Measurements from ENCODE around the gene MLLT6.

Gene MLLT6

DNA sequence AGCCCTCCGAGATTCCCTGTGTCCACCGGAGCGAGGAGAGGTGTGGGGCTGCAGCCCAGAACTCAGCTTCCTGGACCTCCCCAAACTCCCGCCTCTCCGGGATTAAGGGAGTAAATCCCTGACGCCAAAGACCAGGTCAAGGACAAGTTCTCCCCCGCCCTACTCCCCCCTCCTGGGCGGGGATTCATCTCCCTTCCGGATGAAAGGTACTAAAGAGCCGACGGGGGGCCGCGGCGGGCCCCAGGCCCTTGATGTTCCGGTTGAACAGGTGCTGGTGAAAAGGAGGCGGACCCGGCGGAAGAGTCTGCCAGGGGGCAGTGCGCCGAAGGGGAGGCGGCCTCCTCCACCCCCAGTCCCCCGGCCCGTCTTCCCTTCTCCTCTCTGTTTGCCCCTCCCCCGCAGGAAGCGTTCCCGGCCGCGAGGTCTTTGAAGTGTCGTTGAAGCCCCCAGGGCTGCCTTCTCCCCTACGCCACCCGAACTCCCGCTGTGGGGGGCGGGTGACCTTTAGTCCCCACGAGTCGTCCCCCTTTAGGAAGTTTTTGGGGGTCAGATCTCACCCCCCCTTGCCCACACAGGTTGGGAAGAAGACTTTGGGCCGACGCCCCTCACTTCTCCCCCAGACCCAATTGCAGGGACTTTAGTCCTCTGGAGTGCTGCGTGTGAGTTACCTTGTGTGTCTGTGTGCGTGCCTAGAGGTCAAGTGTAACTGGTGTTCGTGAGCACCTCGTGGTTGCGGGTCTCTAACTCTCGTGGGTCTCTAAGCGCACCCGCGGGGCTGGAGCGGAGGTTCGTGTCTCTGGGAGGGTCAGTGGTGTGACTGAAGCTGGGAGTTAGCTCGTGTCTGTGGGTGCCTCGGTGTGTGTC, 1.1 kb upstream of the MLLT6 start:
- H3K9me3 ChIP-seq (ENCODE audit: insufficient read depth, low read depth, low read length) = no peaks in the 10 kb centered on the region
- peaks cover 86% of the 10 kb centered on the region for H3K27me3 ChIP-seq (ENCODE audit: insufficient read depth, low read length)
- peaks cover 21% of the 10 kb centered on the region; the same call in 1 of the 2 replicates for H3K4me1 ChIP-seq (ENCODE audit: insufficient read depth, low read length)
- H3K9ac ChIP-seq (ENCODE audit: low read depth, low read length) = peak overlapping the region; percentile 67; the same call in 1 of the 2 replicates
- H3K4me3 ChIP-seq (ENCODE audit: low read length) = peak overlapping the region; percentile 70
- H3K27ac ChIP-seq (ENCODE audit: low read length) = no peak overlapping the region
- no peaks in the 10 kb centered on the region for H3K36me3 ChIP-seq (ENCODE audit: insufficient read depth, low read depth, low read length)

DNA sequence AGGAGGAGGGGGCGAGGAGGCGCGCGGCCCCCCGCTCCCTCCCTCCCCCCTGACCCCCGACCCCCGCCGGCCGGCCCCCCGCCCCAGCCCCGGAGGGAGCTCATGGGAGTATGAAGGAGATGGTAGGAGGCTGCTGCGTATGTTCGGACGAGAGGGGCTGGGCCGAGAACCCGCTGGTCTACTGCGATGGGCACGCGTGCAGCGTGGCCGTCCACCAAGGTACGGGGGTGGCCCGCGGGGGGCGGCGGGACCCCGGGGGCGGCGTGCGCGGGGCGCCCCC, 390 bp downstream of the MLLT6 start:
- H3K4me3 ChIP-seq (ENCODE audit: low read length) = peak overlapping the region; percentile 83; the same call in 1 of the 2 replicates
- H3K4me1 ChIP-seq (ENCODE audit: insufficient read depth, low read length) = peaks cover 21% of the 10 kb centered on the region; the same call in 1 of the 2 replicates
- no peaks in the 10 kb centered on the region for H3K9me3 ChIP-seq (ENCODE audit: insufficient read depth, low read depth, low read length)
- peaks cover 71% of the 10 kb centered on the region for H3K27me3 ChIP-seq (ENCODE audit: insufficient read depth, low read length)
- H3K36me3 ChIP-seq (ENCODE audit: insufficient read depth, low read depth, low read length) = no peaks in the 10 kb centered on the region
- H3K27ac ChIP-seq (ENCODE audit: low read length) = no peak overlapping the region
- H3K9ac ChIP-seq (ENCODE audit: low read depth, low read length) = no peak overlapping the region; the same call in 1 of the 2 replicates

DNA sequence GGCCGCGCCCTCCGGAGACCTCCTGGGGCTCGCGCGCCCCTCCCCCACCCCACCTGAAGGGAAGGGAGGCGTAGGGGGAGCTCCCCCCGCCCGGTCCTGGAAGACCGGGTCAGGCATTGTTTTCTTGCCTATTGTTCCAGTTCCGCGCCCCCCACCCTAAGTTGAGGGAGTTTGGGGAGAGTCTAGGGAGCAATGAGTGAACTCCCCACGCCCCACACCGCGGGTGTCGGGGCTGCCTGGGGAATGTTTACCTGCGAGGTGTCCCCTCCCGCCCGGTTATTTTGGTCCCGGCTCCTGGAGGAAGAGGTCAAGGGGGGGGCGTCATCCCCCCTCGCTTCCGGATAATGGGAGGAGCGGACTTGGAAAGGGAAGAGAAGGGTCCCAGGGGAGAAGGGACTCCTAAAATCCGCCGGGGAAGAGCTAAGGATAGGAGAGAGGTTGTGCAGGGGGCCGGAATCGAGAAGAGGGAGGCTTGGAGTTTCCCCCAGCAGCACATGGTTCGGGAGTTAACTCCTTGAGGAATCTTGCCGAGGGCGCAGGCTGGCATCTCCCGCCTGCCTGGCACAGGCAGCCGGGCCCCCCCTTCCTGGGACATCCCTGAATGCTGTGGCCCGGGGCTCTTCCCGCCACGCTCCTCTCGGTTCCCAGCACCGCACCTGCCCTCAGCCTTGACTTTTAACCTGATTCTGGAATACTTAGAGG, 881 bp downstream of the MLLT6 start:
- peaks cover 21% of the 10 kb centered on the region; the same call in 1 of the 2 replicates for H3K4me1 ChIP-seq (ENCODE audit: insufficient read depth, low read length)
- no peaks in the 10 kb centered on the region for H3K9me3 ChIP-seq (ENCODE audit: insufficient read depth, low read depth, low read length)
- H3K4me3 ChIP-seq (ENCODE audit: low read length) = peak overlapping the region; percentile 83
- peaks cover 66% of the 10 kb centered on the region for H3K27me3 ChIP-seq (ENCODE audit: insufficient read depth, low read length)
- H3K36me3 ChIP-seq (ENCODE audit: insufficient read depth, low read depth, low read length) = no peaks in the 10 kb centered on the region
- H3K27ac ChIP-seq (ENCODE audit: low read length) = no peak overlapping the region
- peak overlapping the region; percentile 63; the same call in 1 of the 2 replicates for H3K9ac ChIP-seq (ENCODE audit: low read depth, low read length)

DNA sequence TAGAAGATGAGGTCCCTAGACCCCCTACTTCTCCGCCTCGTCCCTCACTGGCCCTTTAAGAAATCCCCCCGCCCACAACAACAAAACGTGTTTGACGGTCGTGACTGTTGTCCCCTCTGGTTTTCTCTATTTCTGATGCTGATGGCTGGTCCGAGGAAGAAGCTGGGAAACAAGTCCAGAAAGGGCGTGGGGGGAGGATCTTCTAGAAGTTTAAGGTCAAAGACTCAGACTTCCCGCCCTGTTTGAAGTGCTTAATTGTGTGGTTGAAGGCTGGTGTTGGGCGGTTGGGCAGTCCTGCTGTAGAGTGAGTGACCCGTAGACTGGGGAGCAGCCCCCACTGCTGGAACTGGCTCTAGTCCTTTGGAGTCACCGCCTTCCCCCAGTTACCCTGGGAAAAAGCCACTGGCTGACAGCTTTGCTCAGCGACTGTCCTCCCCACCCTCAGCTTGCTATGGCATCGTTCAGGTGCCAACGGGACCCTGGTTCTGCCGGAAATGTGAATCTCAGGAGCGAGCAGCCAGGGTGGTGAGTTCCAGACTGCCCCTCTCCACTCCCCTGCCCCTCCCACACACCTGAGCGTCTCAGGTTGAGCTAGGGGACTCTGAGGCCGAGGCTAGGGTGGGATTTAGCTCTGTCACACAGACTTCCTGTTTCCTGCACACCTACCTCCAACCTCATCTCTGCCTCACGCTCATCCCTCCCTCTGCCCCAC, 1.6 kb downstream of the MLLT6 start:
- Histone ChIP-seq H3K27me3 (ENCODE audit: insufficient read depth, low read length) (peaks cover 59% of the 10 kb centered on the region), H3K9me3 (ENCODE audit: insufficient read depth, low read depth, low read length) (no peaks in the 10 kb centered on the region), H3K9ac (ENCODE audit: low read depth, low read length) (peak overlapping the region; percentile 63; the same call in 1 of the 2 replicates), H3K36me3 (ENCODE audit: insufficient read depth, low read depth, low read length) (no peaks in the 10 kb centered on the region), H3K27ac (ENCODE audit: low read length) (no peak overlapping the region), H3K4me1 (ENCODE audit: insufficient read depth, low read length) (peaks cover 21% of the 10 kb centered on the region; the same call in 1 of the 2 replicates), H3K4me3 (ENCODE audit: low read length) (peak overlapping the region; percentile 83)

DNA sequence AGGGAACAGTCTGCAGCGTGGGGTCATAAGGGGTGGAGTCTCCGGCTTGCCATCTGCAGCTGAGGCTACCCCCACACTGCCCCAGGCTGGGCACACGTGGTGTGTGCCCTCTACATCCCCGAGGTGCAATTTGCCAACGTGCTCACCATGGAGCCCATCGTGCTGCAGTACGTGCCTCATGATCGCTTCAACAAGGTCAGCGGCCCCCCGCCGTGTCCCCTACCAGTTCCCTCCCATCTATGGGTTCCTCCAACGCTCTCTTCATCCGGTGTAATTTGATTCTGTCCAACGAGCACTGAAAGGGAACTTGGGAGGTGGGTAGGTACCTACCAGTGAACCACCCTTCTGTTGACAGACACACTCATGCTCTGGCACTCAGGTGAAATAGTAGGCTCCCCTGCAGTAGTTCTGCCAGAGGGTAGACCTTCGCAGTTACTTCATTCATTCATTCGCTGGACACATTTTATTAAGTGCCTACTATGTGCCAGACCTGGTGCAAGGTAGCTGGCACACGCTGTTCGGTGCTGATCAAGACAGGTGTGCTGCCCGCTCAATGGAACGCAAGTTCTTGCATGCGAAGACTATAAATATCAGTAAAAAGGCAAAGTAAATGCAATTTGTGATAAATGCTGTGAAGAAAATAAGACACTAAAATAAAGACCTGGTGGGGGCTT, 2.7 kb downstream of the MLLT6 start:
- Histone ChIP-seq H3K9me3 (ENCODE audit: insufficient read depth, low read depth, low read length) (no peaks in the 10 kb centered on the region), H3K4me3 (ENCODE audit: low read length) (no peak overlapping the region), H3K36me3 (ENCODE audit: insufficient read depth, low read depth, low read length) (no peaks in the 10 kb centered on the region), H3K27me3 (ENCODE audit: insufficient read depth, low read length) (peaks cover 48% of the 10 kb centered on the region), H3K27ac (ENCODE audit: low read length) (no peak overlapping the region), H3K9ac (ENCODE audit: low read depth, low read length) (no peak overlapping the region), H3K4me1 (ENCODE audit: insufficient read depth, low read length) (peaks cover 19% of the 10 kb centered on the region; the same call in 1 of the 2 replicates)

DNA sequence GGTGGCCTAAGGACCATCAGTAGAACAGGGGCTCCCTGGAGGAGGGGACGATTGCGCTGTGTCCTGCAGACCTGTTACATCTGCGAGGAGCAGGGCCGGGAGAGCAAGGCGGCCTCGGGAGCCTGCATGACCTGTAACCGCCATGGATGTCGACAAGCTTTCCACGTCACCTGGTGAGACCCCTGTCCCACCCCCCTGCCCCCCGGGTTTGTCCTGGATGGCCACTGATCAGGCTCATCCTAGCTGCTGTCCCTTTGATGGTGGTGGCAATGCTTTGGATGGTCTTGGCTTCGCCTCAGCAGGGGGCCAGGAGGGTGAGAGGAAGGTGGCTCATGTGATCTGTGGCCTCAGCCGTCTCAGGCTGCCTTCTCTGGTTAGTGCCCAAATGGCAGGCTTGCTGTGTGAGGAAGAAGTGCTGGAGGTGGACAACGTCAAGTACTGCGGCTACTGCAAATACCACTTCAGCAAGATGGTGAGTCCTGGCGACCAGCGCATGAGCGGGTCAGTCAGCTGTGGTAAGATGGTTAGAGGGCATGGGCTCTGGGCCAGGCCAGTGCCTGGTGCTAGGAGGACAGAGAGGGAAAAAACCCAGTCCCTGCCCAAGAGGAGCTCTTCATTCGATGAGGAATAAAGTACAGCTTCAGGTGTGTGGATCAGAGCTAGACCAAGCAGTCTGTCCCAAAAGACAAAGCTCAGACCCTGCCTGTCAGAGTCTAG, 4.2 kb downstream of the MLLT6 start:
- H3K9ac ChIP-seq (ENCODE audit: low read depth, low read length) = no peak overlapping the region
- H3K36me3 ChIP-seq (ENCODE audit: insufficient read depth, low read depth, low read length) = peaks cover 6% of the 10 kb centered on the region
- no peak overlapping the region for H3K4me3 ChIP-seq (ENCODE audit: low read length)
- no peaks in the 10 kb centered on the region for H3K9me3 ChIP-seq (ENCODE audit: insufficient read depth, low read depth, low read length)
- H3K4me1 ChIP-seq (ENCODE audit: insufficient read depth, low read length) = peaks cover 14% of the 10 kb centered on the region; the same call in 1 of the 2 replicates
- peaks cover 33% of the 10 kb centered on the region for H3K27me3 ChIP-seq (ENCODE audit: insufficient read depth, low read length)
- no peak overlapping the region for H3K27ac ChIP-seq (ENCODE audit: low read length)

DNA sequence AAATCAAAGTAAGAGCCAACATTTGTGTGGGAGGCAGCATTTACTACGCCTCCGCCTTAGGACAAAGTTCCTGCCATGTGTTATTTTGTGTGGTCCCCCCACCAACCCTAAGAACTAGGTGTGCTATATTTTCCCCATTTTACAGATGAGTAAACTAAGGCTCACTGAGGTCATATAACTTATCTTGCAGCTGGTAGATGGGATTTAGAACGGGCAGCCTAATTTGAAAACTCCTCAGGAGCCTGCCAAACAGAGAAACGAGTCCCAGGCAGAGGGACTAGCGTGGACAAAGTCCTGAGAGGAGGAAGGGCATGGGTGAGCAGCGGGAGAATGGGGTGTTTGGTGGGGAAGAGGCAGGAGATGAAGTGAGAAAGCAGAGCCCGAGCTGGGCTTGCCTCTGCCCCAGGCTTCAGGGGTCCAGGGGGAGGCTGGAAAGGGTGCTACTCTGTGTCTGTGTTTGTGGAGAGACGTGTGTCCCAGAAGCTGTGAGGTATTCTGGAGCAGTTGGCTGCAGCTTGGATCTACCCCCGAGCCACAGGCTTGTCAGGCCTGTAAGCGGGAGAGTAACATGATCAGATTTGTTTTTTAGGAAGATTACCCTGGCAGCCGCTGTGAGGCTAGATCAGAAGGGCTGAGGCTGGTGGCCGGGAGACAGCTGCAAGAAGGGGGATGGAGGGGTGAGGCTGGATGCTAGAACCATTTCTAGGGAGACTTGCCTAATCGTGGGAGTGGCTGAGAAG, 5.0 kb downstream of the MLLT6 start:
- peaks cover 6% of the 10 kb centered on the region for H3K36me3 ChIP-seq (ENCODE audit: insufficient read depth, low read depth, low read length)
- H3K4me1 ChIP-seq (ENCODE audit: insufficient read depth, low read length) = peaks cover 18% of the 10 kb centered on the region; the same call in 1 of the 2 replicates
- no peaks in the 10 kb centered on the region for H3K9me3 ChIP-seq (ENCODE audit: insufficient read depth, low read depth, low read length)
- H3K27me3 ChIP-seq (ENCODE audit: insufficient read depth, low read length) = peaks cover 28% of the 10 kb centered on the region
- H3K27ac ChIP-seq (ENCODE audit: low read length) = no peak overlapping the region
- H3K9ac ChIP-seq (ENCODE audit: low read depth, low read length) = no peak overlapping the region
- H3K4me3 ChIP-seq (ENCODE audit: low read length) = no peak overlapping the region

DNA sequence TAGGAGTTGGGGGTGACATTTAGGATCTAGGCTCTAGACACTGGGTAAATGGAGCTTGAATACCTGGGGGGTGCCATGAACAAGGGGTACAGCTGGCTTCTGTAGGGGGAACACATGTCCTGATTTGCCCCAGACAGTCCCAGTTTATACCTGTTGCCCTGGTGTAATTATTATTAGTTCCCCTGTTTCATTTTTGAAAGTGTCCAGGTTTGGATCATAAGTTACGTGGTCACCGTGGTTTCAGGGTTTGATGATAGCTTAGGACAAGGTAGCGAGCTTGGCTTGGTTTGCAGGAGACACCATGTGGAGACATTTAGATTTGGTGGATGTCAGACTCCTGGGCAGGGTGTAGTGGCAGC, 5.5 kb downstream of the MLLT6 start:
- H3K27me3 ChIP-seq (ENCODE audit: insufficient read depth, low read length) = peaks cover 28% of the 10 kb centered on the region
- no peak overlapping the region for H3K27ac ChIP-seq (ENCODE audit: low read length)
- peaks cover 23% of the 10 kb centered on the region; the same call in 1 of the 2 replicates for H3K4me1 ChIP-seq (ENCODE audit: insufficient read depth, low read length)
- H3K36me3 ChIP-seq (ENCODE audit: insufficient read depth, low read depth, low read length) = peaks cover 6% of the 10 kb centered on the region
- no peaks in the 10 kb centered on the region for H3K9me3 ChIP-seq (ENCODE audit: insufficient read depth, low read depth, low read length)
- no peak overlapping the region for H3K4me3 ChIP-seq (ENCODE audit: low read length)
- H3K9ac ChIP-seq (ENCODE audit: low read depth, low read length) = no peak overlapping the region

DNA sequence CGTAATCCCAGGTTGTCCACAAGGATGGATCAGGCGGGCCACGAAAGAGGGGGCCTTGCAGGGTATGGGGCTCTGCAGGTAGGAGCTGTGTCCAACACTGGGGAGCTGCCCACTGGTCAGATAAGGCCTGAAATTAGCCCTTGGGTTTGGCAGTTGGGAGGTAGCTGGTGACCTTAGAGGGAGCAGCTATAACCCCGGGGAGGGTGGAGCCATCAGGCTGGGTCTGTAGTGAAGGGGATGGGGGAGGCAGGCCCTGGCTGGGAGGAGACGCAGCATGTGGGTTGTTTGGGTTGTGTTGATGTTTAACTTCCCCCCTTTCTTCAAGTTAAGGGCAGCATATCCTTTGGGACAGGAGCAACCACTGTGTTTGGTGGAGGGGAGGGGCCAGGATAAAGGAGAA, 5.9 kb downstream of the MLLT6 start:
- no peak overlapping the region for H3K4me3 ChIP-seq (ENCODE audit: low read length)
- H3K4me1 ChIP-seq (ENCODE audit: insufficient read depth, low read length) = peaks cover 23% of the 10 kb centered on the region; the same call in 1 of the 2 replicates
- no peak overlapping the region for H3K9ac ChIP-seq (ENCODE audit: low read depth, low read length)
- H3K9me3 ChIP-seq (ENCODE audit: insufficient read depth, low read depth, low read length) = no peaks in the 10 kb centered on the region
- H3K27ac ChIP-seq (ENCODE audit: low read length) = no peak overlapping the region
- peaks cover 24% of the 10 kb centered on the region for H3K27me3 ChIP-seq (ENCODE audit: insufficient read depth, low read length)
- H3K36me3 ChIP-seq (ENCODE audit: insufficient read depth, low read depth, low read length) = peaks cover 6% of the 10 kb centered on the region

DNA sequence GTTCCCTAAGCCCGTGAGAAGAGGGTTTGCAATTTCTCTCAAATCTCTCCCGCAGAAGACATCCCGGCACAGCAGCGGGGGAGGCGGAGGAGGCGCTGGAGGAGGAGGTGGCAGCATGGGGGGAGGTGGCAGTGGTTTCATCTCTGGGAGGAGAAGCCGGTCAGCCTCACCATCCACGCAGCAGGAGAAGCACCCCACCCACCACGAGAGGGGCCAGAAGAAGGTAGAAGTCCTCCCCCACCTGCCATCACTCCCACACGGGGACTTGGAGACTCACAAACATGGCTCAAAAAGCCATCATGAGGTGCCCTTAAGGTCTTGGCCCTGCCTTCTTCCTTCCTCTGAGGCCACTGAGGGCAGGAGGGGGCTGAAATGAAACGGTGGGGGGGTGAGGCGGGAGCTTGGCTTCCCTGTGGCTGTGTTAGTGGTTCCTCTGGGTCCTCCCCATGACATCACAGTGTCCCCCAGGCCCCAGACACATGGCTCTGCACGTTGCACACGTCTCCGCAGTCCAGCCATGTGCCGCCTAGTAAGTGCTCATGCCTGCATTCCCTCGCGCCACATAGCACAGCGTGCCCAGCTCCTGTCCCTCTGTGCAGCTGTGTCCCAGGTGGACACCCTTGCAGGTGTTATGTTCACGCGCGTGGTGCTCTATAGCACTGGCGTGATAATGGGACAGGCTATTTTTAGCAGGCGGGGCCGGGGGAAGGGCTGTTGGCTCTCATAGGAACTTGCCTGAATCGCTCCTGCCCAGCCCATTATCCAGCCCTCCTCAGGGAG, 6.9 kb downstream of the MLLT6 start:
- Histone ChIP-seq H3K9ac (ENCODE audit: low read depth, low read length) (no peak overlapping the region), H3K27me3 (ENCODE audit: insufficient read depth, low read length) (peaks cover 17% of the 10 kb centered on the region; the same call in 1 of the 2 replicates), H3K36me3 (ENCODE audit: insufficient read depth, low read depth, low read length) (peaks cover 6% of the 10 kb centered on the region), H3K4me1 (ENCODE audit: insufficient read depth, low read length) (peaks cover 18% of the 10 kb centered on the region; the same call in 1 of the 2 replicates), H3K4me3 (ENCODE audit: low read length) (no peak overlapping the region), H3K27ac (ENCODE audit: low read length) (no peak overlapping the region), H3K9me3 (ENCODE audit: insufficient read depth, low read depth, low read length) (no peaks in the 10 kb centered on the region)
